IgD-negative memory B cell (primary cell): ENCODE measurements around the gene FXYD5. TPM values are rescaled to one million over a fixed set of nuclear protein-coding genes. Genes with fewer than 3 reads are reported as not detected.

Experiments
- H3K27ac Mint-ChIP-seq, 3 donors: one replicate each; pipeline ENCODE4 v1.8.0; 2020 to 2022; ENCODE audit warnings: mild to moderate bottlenecking in 3 of 3, mixed read lengths in 3 of 3, moderate library complexity in 1 of 3
- H3K27me3 Mint-ChIP-seq: one replicate; pipeline ENCODE4 v1.8.0; 2021; ENCODE audit warnings: mixed read lengths
- H3K36me3 Mint-ChIP-seq: one replicate; pipeline ENCODE4 v1.8.0; 2020; ENCODE audit warnings: mild to moderate bottlenecking, mixed read lengths
- H3K4me1 Mint-ChIP-seq, 3 donors: one replicate each; pipeline ENCODE4 v1.8.0; 2020 to 2022; ENCODE audit warnings: mixed read lengths in 3 of 3, mild to moderate bottlenecking in 1 of 3
- H3K4me3 Mint-ChIP-seq, 4 donors: one replicate each; pipeline ENCODE4 v1.8.0; 2020 to 2022; ENCODE audit warnings: mild to moderate bottlenecking in 4 of 4, mixed read lengths in 4 of 4, moderate library complexity in 3 of 4
- H3K9me3 Mint-ChIP-seq, 3 donors: one replicate each; pipeline ENCODE4 v1.8.0; 2020 to 2021; ENCODE audit warnings: mixed read lengths in 3 of 3, mild to moderate bottlenecking in 1 of 3
- polyA plus RNA-seq: library from polyadenylated mRNA; unstranded; fragments of 300-500 nt; fragmentation: Illumina TruSeq; gene quantifications from one replicate; pipeline ENCODE4 v1.2.3, GENCODE V29; 2021

FXYD5 gene, protein sequence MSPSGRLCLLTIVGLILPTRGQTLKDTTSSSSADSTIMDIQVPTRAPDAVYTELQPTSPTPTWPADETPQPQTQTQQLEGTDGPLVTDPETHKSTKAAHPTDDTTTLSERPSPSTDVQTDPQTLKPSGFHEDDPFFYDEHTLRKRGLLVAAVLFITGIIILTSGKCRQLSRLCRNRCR
- polyA plus RNA-seq = 417 TPM

DNA sequence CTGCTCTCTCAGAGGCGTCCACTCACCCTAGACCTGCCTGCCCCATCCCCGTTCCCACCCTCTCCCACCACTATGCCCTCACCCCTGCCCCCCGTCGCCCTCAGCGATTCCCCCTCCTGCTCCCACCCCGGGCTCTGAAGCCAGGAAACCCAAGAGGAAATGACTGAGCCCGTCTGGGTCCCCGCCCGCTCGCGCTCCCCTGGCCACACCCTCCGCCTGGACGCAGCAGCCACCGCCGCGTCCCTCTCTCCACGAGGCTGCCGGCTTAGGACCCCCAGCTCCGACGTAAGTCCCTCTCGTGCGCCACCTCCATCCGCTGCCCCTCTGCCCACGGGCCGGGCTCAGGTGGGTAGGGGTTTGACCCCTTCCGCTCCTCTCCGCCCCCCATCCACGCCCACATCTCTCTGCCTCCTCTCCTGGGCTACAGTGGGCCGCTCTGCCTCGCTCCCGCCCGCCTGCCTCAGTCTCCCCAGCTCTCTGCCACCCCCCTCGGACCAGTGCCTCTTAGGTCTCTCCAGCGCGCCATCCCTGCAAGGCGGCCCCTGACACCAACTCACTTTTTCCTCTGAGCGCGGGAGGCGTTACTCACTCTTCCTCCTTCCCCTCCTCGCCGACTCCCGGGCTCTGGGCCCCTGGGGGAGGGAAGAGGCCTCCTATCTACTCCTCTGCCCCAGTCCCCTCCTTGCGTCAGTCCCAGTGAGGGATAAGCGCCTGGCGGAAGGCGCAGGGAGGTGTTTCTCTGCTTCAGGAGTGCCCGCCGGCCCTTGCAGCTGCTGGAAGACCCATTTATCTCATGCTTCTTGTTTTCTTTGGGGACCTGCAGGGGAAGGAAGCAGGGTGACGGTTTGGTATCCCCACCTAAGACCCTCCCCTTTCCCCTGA, at the start of gene FXYD5:
FXYD5 (plus strand) TSS at position 211 of the 882 bp plus-strand sequence. CDS start 816 bp downstream, outside the sequence.
- Mint-ChIP-seq H3K36me3 (peaks cover 4% of the 10 kb centered on the region), H3K9me3 (no peaks in the 10 kb centered on the region), H3K27me3 (peaks cover 4% of the 10 kb centered on the region), H3K4me1 (peaks cover 24 to 31% (median 31%) of the 10 kb centered on the region in 3 donors), H3K27ac (peak within 1 kb of the TSS; percentile 22 to 97 (median 97)), H3K4me3 (peak within 1 kb of the TSS; percentile 84 to 100 (median 98))

DNA sequence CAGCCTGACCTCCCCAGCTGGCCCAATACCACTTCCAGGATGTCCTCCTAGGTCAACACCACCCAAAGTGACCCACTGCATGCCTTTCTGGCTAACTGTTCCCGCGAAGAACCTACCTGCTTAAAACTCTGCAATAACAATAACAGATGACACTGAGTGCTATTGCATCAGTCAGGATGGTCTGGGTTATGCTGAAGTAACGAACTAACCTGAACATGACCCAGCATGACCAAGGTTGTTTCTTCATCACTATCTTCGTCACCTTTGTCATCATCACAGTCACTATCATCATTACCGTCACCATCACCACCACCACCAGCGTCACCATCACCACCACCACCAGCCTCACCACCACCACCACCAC, 49.5 kb upstream of the FXYD5 start:
- peaks cover 0 to 2% (median 0%) of the 10 kb centered on the region in 3 donors for H3K4me1 Mint-ChIP-seq

DNA sequence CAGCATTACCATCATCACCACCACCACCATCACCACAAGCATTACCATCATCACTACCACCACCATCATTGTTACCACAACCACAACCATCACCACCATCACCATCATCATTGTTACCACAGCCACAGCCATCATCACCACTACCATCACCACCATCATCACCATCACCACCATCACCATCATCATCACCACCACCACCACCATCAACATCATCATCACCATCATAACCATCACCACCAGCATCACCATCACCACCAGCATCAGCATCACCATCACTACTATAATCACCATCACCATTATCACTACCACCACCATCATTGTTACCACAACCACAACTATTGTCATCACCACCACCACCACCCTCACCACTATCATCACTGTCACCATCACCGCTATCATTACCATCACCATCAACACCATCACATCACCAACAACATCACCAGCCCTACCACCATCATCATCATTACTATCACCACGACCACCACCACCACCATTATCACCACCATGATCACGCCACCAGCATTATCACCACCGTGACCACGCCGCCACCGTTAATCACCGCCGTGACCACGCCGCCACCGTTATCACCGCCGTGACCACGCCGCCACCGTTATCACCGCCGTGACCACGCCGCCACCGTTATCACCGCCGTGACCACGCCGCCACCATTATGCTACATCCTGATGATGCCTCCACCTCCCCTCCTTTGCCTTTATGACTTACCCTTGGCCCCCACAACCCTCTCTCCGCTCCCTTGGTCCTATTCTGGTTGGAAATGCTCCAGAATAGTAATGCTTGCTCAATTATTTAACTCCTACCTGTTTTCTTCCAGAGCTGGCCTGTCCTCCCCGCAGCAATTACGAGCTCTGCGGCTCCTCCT, 48.9 kb upstream of the FXYD5 start:
- H3K4me3 Mint-ChIP-seq = no peak overlapping the region
- peaks cover 0 to 2% (median 0%) of the 10 kb centered on the region in 3 donors for H3K4me1 Mint-ChIP-seq
- H3K27me3 Mint-ChIP-seq = peaks cover 4% of the 10 kb centered on the region
- H3K27ac Mint-ChIP-seq = no peak overlapping the region
- no peaks in the 10 kb centered on the region for H3K36me3 Mint-ChIP-seq
- peaks cover 0 to 2% (median 0%) of the 10 kb centered on the region in 3 donors for H3K9me3 Mint-ChIP-seq

More for the DNA sequence above, 49.5 kb upstream of the FXYD5 start:
- Mint-ChIP-seq H3K9me3 (peaks cover 0 to 2% (median 0%) of the 10 kb centered on the region in 3 donors), H3K36me3 (no peaks in the 10 kb centered on the region), H3K27ac (no peak overlapping the region), H3K27me3 (peaks cover 3% of the 10 kb centered on the region), H3K4me3 (no peak overlapping the region)

DNA sequence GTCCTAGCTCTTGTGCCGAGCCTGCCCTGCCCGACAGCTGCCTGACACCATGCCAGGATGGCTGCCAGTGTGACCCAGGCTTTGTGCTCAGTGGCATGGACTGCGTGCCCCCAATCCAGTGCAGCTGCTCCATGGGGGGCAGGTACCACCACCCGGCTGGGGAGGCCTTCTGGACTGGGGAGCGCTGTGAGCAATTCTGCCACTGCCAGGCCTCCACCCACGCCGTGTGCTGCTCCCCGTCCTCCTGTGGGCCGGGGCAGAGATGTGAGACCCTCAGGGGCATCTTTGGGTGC, 48.3 kb upstream of the FXYD5 start:
- Mint-ChIP-seq H3K4me3 (no peak overlapping the region), H3K27ac (no peak overlapping the region), H3K36me3 (no peaks in the 10 kb centered on the region), H3K27me3 (peaks cover 7% of the 10 kb centered on the region), H3K9me3 (peaks cover 0 to 2% (median 0%) of the 10 kb centered on the region in 3 donors), H3K4me1 (peaks cover 0 to 2% (median 0%) of the 10 kb centered on the region in 3 donors)

DNA sequence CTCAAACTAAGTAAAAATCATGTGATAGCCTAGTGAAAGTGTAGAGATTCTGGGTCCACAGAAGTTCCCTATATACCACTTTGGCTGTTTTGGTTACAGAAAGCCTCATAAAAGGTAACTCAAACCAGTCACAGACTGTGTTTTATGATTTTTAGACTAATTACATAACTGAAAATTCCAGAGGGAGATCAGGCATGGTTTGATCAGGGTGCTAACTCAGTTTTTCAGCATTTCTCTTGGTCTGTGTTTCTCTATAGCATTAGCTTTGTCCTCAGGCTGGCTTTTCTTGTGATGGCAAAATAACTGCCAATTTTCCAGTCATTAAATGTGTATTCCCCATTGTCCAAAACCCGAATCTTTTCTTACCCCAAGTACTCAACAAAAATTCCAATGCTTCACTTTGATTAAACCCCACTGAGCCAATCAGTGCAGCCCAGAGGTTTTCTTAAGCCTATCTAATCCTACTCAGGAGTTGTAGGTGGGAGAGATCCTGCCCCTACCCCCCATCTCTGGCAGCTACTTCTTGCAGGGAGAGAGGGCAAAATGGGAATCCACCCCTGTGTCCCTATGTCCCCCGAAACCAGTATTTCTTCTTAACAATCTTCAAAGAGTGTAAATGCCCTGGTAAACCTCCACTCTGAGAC, 47.5 kb upstream of the FXYD5 start:
- H3K27me3 Mint-ChIP-seq = peaks cover 7% of the 10 kb centered on the region
- H3K4me3 Mint-ChIP-seq = no peak overlapping the region
- H3K27ac Mint-ChIP-seq = no peak overlapping the region
- H3K4me1 Mint-ChIP-seq = peaks cover 0 to 2% (median 0%) of the 10 kb centered on the region in 3 donors
- H3K36me3 Mint-ChIP-seq = no peaks in the 10 kb centered on the region
- H3K9me3 Mint-ChIP-seq = peaks cover 0 to 2% (median 0%) of the 10 kb centered on the region in 3 donors

DNA sequence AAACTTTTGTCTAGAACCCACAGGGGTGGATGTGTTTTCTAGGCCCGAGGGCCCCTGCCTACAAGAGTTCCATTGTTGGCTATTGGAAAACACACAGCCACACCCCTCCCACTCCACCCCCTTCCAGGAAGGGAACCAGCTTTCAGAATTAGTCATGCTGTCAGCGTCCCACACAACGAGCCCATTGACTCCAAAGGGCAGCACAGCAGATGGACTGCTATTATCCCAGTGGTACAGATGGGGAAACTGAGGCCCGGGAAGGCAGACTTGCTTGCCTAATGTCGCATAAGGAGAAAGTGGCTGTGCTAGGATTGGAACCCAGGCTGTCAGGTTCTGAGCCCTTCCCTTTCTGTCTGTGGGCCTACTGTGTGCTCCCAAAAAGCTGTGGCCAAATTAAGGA, 47.0 kb upstream of the FXYD5 start:
- H3K9me3 Mint-ChIP-seq = peaks cover 0 to 2% (median 0%) of the 10 kb centered on the region in 3 donors
- H3K4me1 Mint-ChIP-seq = peaks cover 0 to 2% (median 0%) of the 10 kb centered on the region in 3 donors
- no peak overlapping the region for H3K4me3 Mint-ChIP-seq
- H3K27ac Mint-ChIP-seq = no peak overlapping the region
- no peaks in the 10 kb centered on the region for H3K36me3 Mint-ChIP-seq
- H3K27me3 Mint-ChIP-seq = peaks cover 7% of the 10 kb centered on the region

DNA sequence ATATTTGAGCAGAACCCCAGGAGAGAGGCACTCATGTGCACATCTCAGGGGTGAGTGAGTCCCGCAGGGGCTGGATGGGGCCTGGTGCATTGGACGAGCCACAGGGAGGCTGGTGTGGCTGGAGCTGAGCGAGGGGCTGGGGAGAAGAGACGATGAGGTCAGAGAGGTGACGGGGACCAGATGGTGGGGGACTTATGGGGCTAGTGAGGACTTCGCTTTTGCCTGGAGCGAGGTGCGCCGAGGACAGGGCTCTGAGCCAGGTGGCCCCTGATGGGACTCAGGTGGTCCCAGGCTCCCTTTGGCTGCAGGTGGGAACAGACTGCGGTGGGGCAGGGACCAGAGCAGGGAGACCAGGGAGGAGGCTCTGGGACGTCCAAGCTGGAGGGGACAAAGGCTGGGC, 45.8 kb upstream of the FXYD5 start:
- peaks cover 0 to 2% (median 0%) of the 10 kb centered on the region in 3 donors for H3K9me3 Mint-ChIP-seq
- H3K27me3 Mint-ChIP-seq = peaks cover 11% of the 10 kb centered on the region
- H3K36me3 Mint-ChIP-seq = no peaks in the 10 kb centered on the region
- H3K4me3 Mint-ChIP-seq = no peak overlapping the region
- H3K4me1 Mint-ChIP-seq = peaks cover 0 to 2% (median 0%) of the 10 kb centered on the region in 3 donors
- H3K27ac Mint-ChIP-seq = peak overlapping the region in 1 of 3 donors; percentile 73

DNA sequence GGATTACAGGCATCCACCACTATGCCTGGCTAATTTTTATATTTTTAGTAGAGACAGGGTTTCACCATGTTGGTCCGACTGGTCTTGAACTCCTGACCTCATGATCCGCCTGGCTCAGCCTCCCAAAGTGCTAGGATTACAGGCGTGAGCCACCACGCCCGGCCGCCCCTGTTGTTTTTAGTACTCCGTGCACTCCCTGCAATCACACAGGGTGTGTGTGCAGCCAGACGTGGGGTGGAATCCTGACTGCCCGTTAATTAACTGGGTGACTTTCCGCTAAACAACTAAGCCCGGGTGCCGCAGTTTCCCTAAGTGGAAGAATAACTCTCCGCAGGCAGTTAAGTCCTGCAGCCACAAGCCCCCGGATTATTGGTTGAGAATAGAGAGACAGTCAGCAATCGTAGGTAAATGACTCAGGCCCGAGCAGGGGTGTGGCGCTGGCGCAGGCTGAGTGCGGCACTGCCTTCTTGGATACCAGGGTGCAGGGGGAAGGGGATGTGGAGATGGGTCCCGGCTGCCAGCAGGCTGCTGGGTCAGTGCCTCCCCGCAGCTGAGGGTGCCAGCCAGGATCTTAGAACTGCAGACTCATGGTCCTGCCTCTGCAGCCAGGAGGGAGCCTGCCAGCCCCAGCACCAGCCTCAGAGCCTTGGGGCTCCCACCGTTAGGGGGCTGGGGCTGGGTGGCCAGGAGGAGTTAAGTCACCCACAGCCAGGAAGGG, 45.0 kb upstream of the FXYD5 start:
- H3K9me3 Mint-ChIP-seq = peaks cover 0 to 2% (median 0%) of the 10 kb centered on the region in 3 donors

DNA sequence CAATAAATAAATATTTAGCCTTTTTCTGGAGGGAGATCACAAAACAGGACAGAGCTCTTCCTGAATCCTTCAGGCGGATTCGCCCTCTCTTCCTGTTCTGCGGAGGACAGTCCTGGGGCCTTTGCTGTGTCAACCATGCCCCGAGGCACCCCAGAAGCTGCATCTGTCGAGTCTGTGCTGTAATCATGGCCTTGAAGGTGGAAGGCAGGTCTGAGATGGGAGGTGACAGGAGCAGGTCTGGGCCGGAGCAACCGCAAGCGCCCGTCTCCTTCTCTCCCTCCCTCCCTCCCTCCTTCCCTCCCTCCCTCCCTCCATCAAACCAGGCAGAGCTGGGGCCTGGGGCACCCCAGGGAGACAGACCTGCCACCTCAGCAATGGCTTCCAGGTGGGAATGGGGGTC, 43.6 kb upstream of the FXYD5 start:
- no peak overlapping the region for H3K27ac Mint-ChIP-seq
- H3K4me3 Mint-ChIP-seq = no peak overlapping the region
- peaks cover 15% of the 10 kb centered on the region for H3K27me3 Mint-ChIP-seq
- peaks cover 0 to 7% (median 3%) of the 10 kb centered on the region in 3 donors for H3K4me1 Mint-ChIP-seq
- H3K36me3 Mint-ChIP-seq = no peaks in the 10 kb centered on the region
- peaks cover 0 to 2% (median 0%) of the 10 kb centered on the region in 3 donors for H3K9me3 Mint-ChIP-seq

More for the DNA sequence above, 45.0 kb upstream of the FXYD5 start:
- Mint-ChIP-seq H3K4me3 (no peak overlapping the region), H3K4me1 (peaks cover 0 to 5% (median 2%) of the 10 kb centered on the region in 3 donors), H3K27me3 (peaks cover 13% of the 10 kb centered on the region), H3K36me3 (no peaks in the 10 kb centered on the region), H3K27ac (no peak overlapping the region)

DNA sequence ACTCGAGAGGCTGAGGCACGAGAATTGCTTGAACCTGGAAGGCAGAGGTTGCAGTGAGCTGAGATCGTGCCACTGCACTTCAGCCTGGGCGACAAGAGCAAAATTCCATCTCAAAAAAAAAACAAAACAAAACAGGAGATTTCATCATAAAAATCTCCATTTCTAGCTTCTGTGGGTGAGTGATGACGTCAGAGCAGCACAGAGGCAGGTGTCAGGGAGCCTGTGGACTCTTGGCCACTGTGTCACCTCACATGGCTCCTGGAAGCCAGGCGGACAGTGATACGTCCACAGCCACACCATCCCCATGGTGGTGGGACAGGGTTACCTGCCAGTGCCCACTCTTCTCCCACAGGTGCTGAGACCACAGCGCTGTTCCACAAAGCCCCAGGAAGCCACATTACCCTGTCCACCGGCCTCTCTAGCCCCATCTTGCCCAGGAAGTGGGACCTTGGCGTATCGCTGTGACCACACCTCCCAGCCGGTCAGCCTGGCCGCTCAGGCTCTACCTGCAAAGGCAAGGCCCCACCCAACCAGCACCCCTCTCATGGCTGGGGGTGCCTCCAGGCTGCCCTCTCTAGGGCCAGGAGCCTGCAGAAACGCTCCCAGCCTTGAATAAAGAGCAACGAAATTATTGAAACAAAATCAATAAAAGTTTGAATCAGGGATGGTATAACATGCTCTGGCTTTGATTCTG, 41.4 kb upstream of the FXYD5 start:
- Mint-ChIP-seq H3K4me3 (no peak overlapping the region), H3K27me3 (peaks cover 15% of the 10 kb centered on the region), H3K36me3 (no peaks in the 10 kb centered on the region), H3K27ac (no peak overlapping the region), H3K9me3 (no peaks in the 10 kb centered on the region), H3K4me1 (peaks cover 0 to 7% (median 3%) of the 10 kb centered on the region in 3 donors)

DNA sequence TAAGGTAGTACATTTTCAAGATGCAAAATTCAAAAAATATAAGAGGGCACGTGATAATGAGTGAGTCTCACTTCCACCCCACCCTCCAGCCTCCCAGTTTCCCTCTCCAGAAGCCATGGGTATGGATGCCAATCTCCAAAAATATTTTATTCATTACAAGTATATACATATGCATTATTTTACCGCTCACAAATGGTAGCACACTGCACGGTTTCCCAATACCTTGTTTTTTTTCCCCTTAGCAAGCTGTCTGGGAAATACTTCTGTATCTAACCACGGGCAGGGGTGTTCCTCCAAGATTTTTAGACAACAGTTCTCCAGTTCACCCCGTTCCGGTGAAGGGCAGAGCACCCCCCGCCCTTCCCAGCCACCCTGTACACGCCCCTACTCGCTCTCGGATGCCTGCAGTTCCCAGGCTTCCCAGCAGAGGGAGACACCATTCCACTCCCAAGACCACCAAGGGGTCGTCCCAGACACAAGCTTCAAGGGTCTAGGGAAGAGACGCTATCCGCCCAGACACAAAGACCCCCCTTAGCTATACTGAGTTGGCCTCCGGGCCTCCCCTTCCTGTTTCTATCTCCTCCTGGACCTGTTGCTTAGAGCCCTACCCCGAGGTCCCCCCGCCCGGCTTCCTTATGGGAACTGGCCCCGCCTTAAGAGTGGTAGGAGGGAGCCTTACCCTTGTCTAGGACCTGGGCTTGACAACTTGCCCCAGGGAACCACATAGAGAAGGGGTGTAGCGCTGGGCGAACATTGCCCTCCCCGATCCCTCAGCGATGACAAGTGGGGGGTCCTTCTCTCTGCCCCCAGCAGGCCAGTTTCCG, 40.0 kb upstream of the FXYD5 start:
- peaks cover 13% of the 10 kb centered on the region for H3K27me3 Mint-ChIP-seq
- H3K36me3 Mint-ChIP-seq = no peaks in the 10 kb centered on the region
- H3K9me3 Mint-ChIP-seq = no peaks in the 10 kb centered on the region
- H3K27ac Mint-ChIP-seq = peak overlapping the region in 1 of 3 donors; percentile 76
- H3K4me1 Mint-ChIP-seq = peaks cover 0 to 5% (median 3%) of the 10 kb centered on the region in 3 donors
- H3K4me3 Mint-ChIP-seq = peak overlapping the region in 2 of 4 donors; percentile 23 to 41

DNA sequence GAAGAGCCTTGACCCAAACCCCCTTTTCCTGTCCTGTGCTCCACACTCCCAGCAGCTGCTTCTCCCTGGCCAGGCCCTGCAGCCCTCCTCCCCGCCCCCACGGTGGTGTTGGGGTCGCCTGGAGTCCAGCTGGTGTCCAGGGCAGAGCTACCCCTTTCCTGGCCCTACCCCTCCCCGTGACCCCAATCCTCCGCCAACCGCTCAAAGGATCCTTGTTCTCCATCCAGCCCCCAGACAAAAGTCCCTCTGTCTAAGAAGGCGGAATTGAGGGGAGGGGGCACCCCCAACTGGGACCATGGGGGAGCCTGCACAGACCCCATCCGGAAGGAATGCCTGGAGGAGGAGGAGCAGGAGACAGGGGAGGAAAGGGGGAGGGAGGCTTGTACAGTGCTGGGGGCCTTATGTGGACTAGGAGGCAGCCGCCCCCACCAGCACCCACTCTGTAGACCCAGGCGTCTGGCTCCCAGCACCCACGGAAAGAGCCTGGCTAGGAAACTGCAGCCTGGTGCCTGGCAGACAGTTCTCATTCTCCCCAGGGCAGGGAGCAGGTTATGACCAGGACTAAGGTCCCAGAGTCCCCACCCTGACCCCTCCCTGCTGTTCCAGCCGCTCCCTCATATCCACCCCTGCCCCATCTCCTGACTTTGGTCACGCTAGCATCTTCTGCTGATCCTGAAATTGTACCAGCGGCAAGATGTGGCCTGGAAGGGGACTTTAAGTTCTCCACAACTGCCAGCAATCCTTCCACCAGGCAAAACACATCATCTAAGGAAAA, 39.2 kb upstream of the FXYD5 start, which contains the start of gene FXYD3:
FXYD3 (plus strand) TSS at position 647 of the 775 bp plus-strand sequence. CDS start 3,554 bp downstream, outside the sequence.
- Mint-ChIP-seq H3K27ac (peak within 1 kb of the TSS in 1 of 3 donors; percentile 76), H3K27me3 (peaks cover 12% of the 10 kb centered on the region), H3K9me3 (no peaks in the 10 kb centered on the region), H3K4me3 (peak within 1 kb of the TSS in 1 of 4 donors; percentile 41), H3K4me1 (peaks cover 0 to 5% (median 3%) of the 10 kb centered on the region in 3 donors), H3K36me3 (no peaks in the 10 kb centered on the region)
